Breast epithelium (tissue), 3 donors: ENCODE data around the gene ZNF341.

ENCODE experiments used
- CTCF ChIP-seq, 3 donors: fragments of 450-650 bp; IDR thresholded peaks; one replicate each; pipeline ENCODE4 v1.5.1; 2016 to 2017; ENCODE audit warnings: antibody characterized with exemption in 3 of 3, mild to moderate bottlenecking in 3 of 3, moderate library complexity in 3 of 3
- POLR2AphosphoS5 ChIP-seq, 3 donors: sonication (generic); formaldehyde crosslinking; IDR thresholded peaks; one replicate each; pipeline ENCODE4 v1.6.1; 2017; ENCODE audit warnings: antibody characterized with exemption in 3 of 3

GRCh38 chr20:33791959-33792597 is 60.3 kb downstream of the ZNF341 start:
- TF ChIP-seq CTCF (IDR thresholded peaks at IDR 0.05) (peak; percentile 27 to 61 (median 54)), POLR2AphosphoS5 (IDR thresholded peaks at IDR 0.05) (no peak)
